K562 (cell line): Measurements from ENCODE around the gene MRGPRD. TPM values are rescaled to one million over a fixed set of nuclear protein-coding genes. Genes with fewer than 3 reads are reported as not detected.

Source experiments
- ATAC-seq: fragments of 200-7000 bp; cut with Tn5 transposase; 3 replicates; pipeline ENCODE4 v1.9.1; 2020; ENCODE audit warnings: moderate library complexity
- BruUV-seq: library from RNA; stranded (reverse); fragments of 400-500 nt; replicated peaks from 2 replicates; lab custom pipeline; 2021; lab: Mats Ljungman, UMichigan
- CTCF ChIA-PET: fragments of 300-600 bp; formaldehyde crosslinking; extraction: SDS; loops from one replicate; lab custom pipeline; 2021; ENCODE audit warnings: low intra/inter-chr PET ratio; lab: Yijun Ruan, JAX
- POLR2A ChIA-PET: fragments of 300-600, 350-650 bp; sonication (Branson Sonifier 250); formaldehyde crosslinking; extraction: SDS; loops from one replicate; lab custom pipeline; 2021; ENCODE audit warnings: antibody characterized with exemption, inconsistent platforms; lab: Yijun Ruan, JAX
- DNase-seq, 4 experiments: peaks; one replicate each; pipeline versions ENCODE4 v3.0.0 to v3.0.0-alpha.2; 2011 to 2018; ENCODE audit warnings: low spot score in 3 of 4, mixed read lengths in 3 of 4; ENCODE audit errors: extremely low read depth in 1 of 4
- FAIRE-seq: peaks from 2 replicates; lab custom pipeline; 2011; peaks lifted over from hg19 to GRCh38; lab: Jason Lieb, UNC
- H2AFZ ChIP-seq: 2 replicates; pipeline ENCODE4 v1.6.0; 2011; ENCODE audit warnings: low read depth, low read length, control low read depth, inconsistent platforms
- H3K27ac ChIP-seq: fragments of 200-600 bp; 3 replicates; pipeline ENCODE4 v1.8.0; 2011; ENCODE audit warnings: low read depth, mild to moderate bottlenecking, control low read depth, inconsistent platforms, low read length, moderate library complexity, mixed read lengths; ENCODE audit errors: extremely low read depth
- H3K27me3 ChIP-seq, 2 experiments: fragments of 300-600 bp in 1 of 2; 2 replicates in 1 of 2; 3 replicates in 1 of 2; pipeline versions ENCODE4 v1.6.0 to v1.8.0; 2011; ENCODE audit warnings: inconsistent platforms in 2 of 2, low read length in 2 of 2, mild to moderate bottlenecking in 1 of 2, mixed read lengths in 1 of 2, moderate library complexity in 1 of 2; ENCODE audit not compliant: control insufficient read depth in 2 of 2, insufficient read depth in 2 of 2
- H3K36me3 ChIP-seq: fragments of 300-600 bp; 3 replicates; pipeline ENCODE4 v1.8.0; 2011; ENCODE audit warnings: mild to moderate bottlenecking, low read length, inconsistent platforms; ENCODE audit not compliant: control insufficient read depth, insufficient read depth
- H3K4me1 ChIP-seq, 2 experiments: fragments of 200-600 bp in 1 of 2; replicated peaks in 1 of 2; 2 replicates in 1 of 2; 3 replicates in 1 of 2; pipeline versions ENCODE4 v1.5.1 to v1.8.0; 2011; ENCODE audit warnings: inconsistent platforms in 2 of 2, low read length in 2 of 2, mild to moderate bottlenecking in 1 of 2, mixed read lengths in 1 of 2, moderate library complexity in 1 of 2; ENCODE audit not compliant: control insufficient read depth in 2 of 2, insufficient read depth in 2 of 2
- H3K4me2 ChIP-seq: 2 replicates; pipeline ENCODE4 v1.6.1; 2011; ENCODE audit warnings: low read length, control low read depth, inconsistent platforms, mixed read lengths; ENCODE audit not compliant: insufficient read depth
- H3K4me3 ChIP-seq: fragments of 200-600 bp; sonication (generic), shearing (Covaris generic); 2 replicates; pipeline ENCODE4 v1.5.1; 2016; ENCODE audit warnings: control low read depth, inconsistent platforms
- H3K79me2 ChIP-seq: fragments of 200-600 bp; 3 replicates; pipeline ENCODE4 v1.8.0; 2011; ENCODE audit warnings: low read length, inconsistent platforms; ENCODE audit not compliant: control insufficient read depth, insufficient read depth
- H3K9ac ChIP-seq, 2 experiments: 2 replicates each; pipeline versions ENCODE4 v1.6.0 to v1.6.1; 2011; ENCODE audit warnings: low read depth in 2 of 2, low read length in 2 of 2, control low read depth in 1 of 2, inconsistent platforms in 1 of 2, mild to moderate bottlenecking in 1 of 2, mixed read lengths in 1 of 2; ENCODE audit not compliant: insufficient read depth in 1 of 2
- H3K9me1 ChIP-seq: one replicate; pipeline ENCODE4 v1.6.0; 2011; ENCODE audit warnings: inconsistent platforms, mild to moderate bottlenecking, low read length, moderate library complexity; ENCODE audit not compliant: control insufficient read depth, insufficient read depth
- H3K9me3 ChIP-seq: replicated peaks from 2 replicates; pipeline ENCODE4 v1.5.1; 2011; ENCODE audit warnings: low read depth, low read length, inconsistent platforms; ENCODE audit not compliant: control insufficient read depth, insufficient read depth
- H4K20me1 ChIP-seq: replicated peaks from 2 replicates; pipeline ENCODE4 v1.6.1; 2011; ENCODE audit warnings: low read length, inconsistent platforms, mixed read lengths; ENCODE audit not compliant: control insufficient read depth, insufficient read depth
- POLR2G ChIP-seq: fragments of 200-400 bp; formaldehyde crosslinking; IDR thresholded peaks from 2 replicates; pipeline ENCODE4 v1.6.1; 2017; ENCODE audit warnings: low read depth, mild to moderate bottlenecking, antibody characterized with exemption, low read length, moderate library complexity
- WGBS: fragments of 100-300 bp; shearing (Covaris generic); methylation state at CpG from one replicate; pipeline ENCODE4 v1.1.6; 2016; ENCODE audit warnings: low coverage, mixed read lengths; ENCODE audit not compliant: insufficient coverage; ENCODE audit errors: missing lambda C conversion rate; 5-methylcytosine and 5-hydroxymethylcytosine counted together
- in situ Hi-C: fragments of 300-500 bp; cut with MboI; formaldehyde crosslinking; loops from 4 replicates; pipeline ENCODE4 v1.15.0; 2018; ENCODE audit warnings: inconsistent platforms, mixed read lengths
- intact Hi-C: fragments of 100-400 bp; cut with micrococcal nuclease; formaldehyde crosslinking; loops from 2 replicates; pipeline ENCODE4 v1.14.2; 2022
- polyA plus RNA-seq, 8 experiments: library from polyadenylated mRNA; depleted of rRNA in 4 of 8; stranded (reverse) in 5 of 8; unstranded in 3 of 8; fragments of >200 nt; fragmentation: Nextera tagmentation in 2 of 8; fragmentation: Illumina TruSeq in 1 of 8; extraction: Ambion mirVana in 2 of 8; extraction: Trizol in 1 of 8; gene quantifications; 2 replicates each; pipeline versions ENCODE4 v1.2.1 to v1.2.3, GENCODE V29; 2011 to 2014; ENCODE audit warnings: inconsistent platforms in 1 of 8, missing spikeins in 1 of 8
- total RNA-seq, 7 experiments: library from RNA; depleted of rRNA in 6 of 7; stranded (reverse); fragments of >200 nt in 6 of 7; fragmentation: Illumina TruSeq in 2 of 7; extraction: Trizol in 2 of 7; gene quantifications; 2 replicates each; pipeline versions ENCODE4 v1.2.1 to v1.2.3, GENCODE V29; 2011 to 2021; ENCODE audit warnings: low replicate concordance in 1 of 7
- TF ChIP-seq, protein P1 (sequence below), 2 experiments: fragments of 450-650 bp; IDR thresholded peaks; 2 replicates each; pipeline ENCODE4 v1.6.1; 2016

MRGPRD gene
- total and polyA plus RNA-seq, 9 of the 15 experiments (the other 6 are each of a cell fraction or from before 2014, with no cell fraction given) = not detected

DNA sequence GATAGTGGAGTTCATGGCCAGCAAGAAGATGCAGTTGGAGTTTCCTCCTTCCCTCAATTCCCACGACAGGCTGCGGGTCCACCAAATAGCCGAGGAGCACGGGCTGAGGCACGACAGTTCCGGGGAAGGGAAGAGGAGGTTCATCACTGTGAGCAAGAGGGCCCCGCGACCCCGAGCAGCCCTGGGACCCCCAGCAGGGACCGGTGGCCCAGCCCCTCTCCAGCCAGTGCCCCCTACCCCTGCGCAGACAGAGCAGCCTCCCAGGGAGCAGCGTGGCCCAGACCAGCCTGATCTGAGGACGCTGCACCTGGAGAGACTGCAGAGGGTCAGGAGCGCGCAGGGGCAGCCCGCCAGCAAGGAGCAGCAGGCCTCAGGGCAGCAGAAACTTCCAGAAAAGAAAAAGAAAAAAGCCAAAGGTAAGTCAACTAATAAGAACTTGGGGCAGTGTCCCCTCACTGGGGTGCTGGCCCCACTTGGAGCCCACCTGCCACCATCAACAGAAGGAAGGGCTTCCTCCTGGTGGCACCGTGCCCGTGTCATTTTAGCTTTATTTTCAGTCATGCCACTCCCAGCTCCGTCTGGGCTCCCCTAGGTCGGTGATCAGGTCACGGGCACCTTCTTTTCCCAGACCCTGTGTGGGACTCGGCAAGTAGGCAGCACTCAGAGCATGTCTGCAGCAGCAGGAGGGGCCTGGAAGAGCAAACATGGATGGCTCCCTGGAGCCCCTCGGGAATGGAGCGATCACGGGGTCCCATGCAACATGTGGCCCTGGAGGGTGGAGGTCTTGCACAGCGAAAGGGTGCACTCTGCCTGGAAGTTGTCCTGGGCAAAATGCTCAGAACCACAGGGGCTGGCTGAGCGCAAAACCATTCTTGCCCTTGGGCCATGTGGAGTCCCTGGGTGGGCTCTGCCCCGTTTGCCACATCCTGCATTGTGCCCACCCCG, 43.8 kb downstream of the MRGPRD start:
- POLR2A ChIA-PET = interaction anchor here (1.0 kb wide), 1 partner anchor 18 kb away, joined by 7 read pairs; no protein-coding TSS in a partner anchor

More for the DNA sequence above, 43.8 kb downstream of the MRGPRD start:
- Histone ChIP-seq H2AFZ (no peak overlapping the region), H3K4me1 (0 out of 5 replicates have a peak, but pooled peaks cover 0 to 3% of the 10 kb centered on the region in 2 experiments), H3K9me1 (no peaks in the 10 kb centered on the region), H3K79me2 (no peaks in the 10 kb centered on the region), H3K4me3 (no peak overlapping the region), H3K36me3 (peaks cover 75% of the 10 kb centered on the region; the same call in 2 of the 3 replicates), H3K27me3 (no peaks in the 10 kb centered on the region), H3K9ac (no peak overlapping the region), H3K9me3 (no peaks in the 10 kb centered on the region), H3K27ac (no peak overlapping the region), H4K20me1 (0 out of 2 replicates have a peak, but pooled peaks cover 2% of the 10 kb centered on the region), H3K4me2 (no peak overlapping the region)
- no peak for FAIRE-seq
- in situ Hi-C loops (no loop called here), intact Hi-C loops (no loop called here)
- CTCF ChIA-PET = no interaction called here
- DNase-seq = no peak
- no peak for ATAC-seq
- BruUV-seq = no TSS peak
- 87% methylated on average over 24 of the region's 29 CpGs for WGBS
- TF ChIP-seq, protein P1, sequence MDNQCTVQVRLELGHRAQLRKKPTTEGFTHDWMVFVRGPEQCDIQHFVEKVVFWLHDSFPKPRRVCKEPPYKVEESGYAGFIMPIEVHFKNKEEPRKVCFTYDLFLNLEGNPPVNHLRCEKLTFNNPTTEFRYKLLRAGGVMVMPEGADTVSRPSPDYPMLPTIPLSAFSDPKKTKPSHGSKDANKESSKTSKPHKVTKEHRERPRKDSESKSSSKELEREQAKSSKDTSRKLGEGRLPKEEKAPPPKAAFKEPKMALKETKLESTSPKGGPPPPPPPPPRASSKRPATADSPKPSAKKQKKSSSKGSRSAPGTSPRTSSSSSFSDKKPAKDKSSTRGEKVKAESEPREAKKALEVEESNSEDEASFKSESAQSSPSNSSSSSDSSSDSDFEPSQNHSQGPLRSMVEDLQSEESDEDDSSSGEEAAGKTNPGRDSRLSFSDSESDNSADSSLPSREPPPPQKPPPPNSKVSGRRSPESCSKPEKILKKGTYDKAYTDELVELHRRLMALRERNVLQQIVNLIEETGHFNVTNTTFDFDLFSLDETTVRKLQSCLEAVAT (IDR thresholded peaks at IDR 0.05) = no peak
- TF ChIP-seq POLR2G = 0 out of 2 replicates have a peak, but pooled peaks have one; percentile 11
